ENCODE results near the gene RBM33. TPM values are rescaled to one million over a fixed set of nuclear protein-coding genes. Genes with fewer than 3 reads are reported as not detected.

The RBM33 gene
- total RNA-seq, 4 donors from 2014 or later, result 20.6 to 85.1 (median 38.4) TPM

DNA sequence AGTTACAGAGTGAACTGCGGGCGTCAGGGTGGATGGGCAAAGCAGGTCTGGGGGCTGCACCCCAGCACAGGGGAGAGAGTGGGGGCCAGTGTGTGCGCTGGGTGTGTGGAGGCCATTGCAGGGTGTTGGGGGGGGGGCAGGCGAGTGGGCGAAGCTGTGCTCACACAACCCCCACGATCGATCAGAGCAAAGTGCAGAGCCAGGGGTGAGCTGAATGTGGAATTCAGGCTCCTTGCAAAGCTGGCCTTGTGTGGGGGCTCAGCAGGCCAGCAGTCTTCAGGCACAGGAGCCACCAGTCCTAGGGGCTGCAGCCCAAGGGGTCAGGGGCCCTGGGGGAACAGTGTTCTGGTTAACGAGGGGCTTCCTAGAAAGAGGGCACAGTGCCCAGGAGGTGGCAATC, 168.7 kb downstream of the RBM33 start:
- Histone ChIP-seq H3K36me3 (no peaks in the 10 kb centered on the region), H3K27me3 (peaks cover 6 to 31% of the 10 kb centered on the region in 2 donors), H3K27ac (no peak overlapping the region), H3K9me3 (no peaks in the 10 kb centered on the region), H3K4me3 (no peak overlapping the region), H3K4me1 (peaks cover 0 to 26% of the 10 kb centered on the region in 2 donors)
- intact Hi-C loops (cut with DNase I; ENCODE audit: low total_unique reads), result no loop called here
- DNase-seq, result no peak
- TF ChIP-seq POLR2A (IDR thresholded peaks at IDR 0.05) (no peak), CTCF (IDR thresholded peaks at IDR 0.05) (no peak)

DNA sequence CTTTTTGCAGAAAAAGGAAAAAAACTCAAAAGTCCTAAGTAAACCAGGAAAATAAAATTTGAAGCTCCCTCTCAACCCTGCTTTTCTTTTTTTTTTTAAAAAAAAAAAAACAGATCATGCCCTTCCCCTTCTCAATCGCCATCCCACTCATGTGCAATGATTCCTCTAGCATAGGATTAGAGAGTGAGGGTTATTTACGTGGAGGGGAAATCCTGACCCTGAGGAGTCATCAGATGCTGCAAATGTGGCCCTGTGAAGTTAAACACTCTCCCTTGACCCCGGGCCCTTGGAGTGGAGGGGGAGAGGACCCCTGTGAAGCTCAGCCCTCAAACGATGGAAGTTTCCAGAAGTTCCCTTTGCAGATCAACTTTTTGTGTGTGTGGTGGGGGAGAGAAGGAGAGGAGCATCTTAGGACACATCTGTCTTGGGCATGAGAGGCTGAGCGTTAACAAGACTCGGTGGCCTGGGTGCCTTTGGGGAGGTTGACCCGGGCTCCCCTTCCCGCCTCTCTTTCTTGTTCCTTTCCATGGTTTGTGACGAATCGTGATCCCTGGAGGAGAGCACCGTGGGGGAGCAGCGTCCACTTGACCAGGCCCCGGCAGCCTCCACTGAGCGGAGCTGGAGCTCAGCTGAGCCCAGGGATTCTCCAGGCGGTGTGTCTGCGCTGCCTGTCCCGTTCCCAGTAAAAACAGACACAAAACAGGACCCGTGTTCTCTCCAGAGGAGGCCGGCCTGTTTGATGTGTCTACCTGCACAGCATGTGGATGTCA, 169.3 kb downstream of the RBM33 start:
- DNase-seq, result no peak
- peaks cover 6 to 30% of the 10 kb centered on the region in 2 donors for H3K27me3 ChIP-seq
- TF ChIP-seq CTCF (IDR thresholded peaks at IDR 0.05) (no peak), POLR2A (IDR thresholded peaks at IDR 0.05) (no peak)
- no peaks in the 10 kb centered on the region for H3K9me3 ChIP-seq
- H3K27ac ChIP-seq, result no peak overlapping the region
- H3K4me3 ChIP-seq, result no peak overlapping the region
- intact Hi-C loops (cut with DNase I; ENCODE audit: low total_unique reads), result no loop called here
- H3K36me3 ChIP-seq, result no peaks in the 10 kb centered on the region
- peaks cover 0 to 21% of the 10 kb centered on the region in 2 donors for H3K4me1 ChIP-seq

- TF ChIP-seq POLR2A (IDR thresholded peaks at IDR 0.05) (no peak), CTCF (IDR thresholded peaks at IDR 0.05) (no peak)
- Histone ChIP-seq H3K27ac (no peak overlapping the region), H3K9me3 (no peaks in the 10 kb centered on the region), H3K4me3 (no peak overlapping the region), H3K27me3 (peaks cover 6 to 24% of the 10 kb centered on the region in 2 donors), H3K36me3 (no peaks in the 10 kb centered on the region), H3K4me1 (peaks cover 0 to 15% of the 10 kb centered on the region in 2 donors)
- DNase-seq, result no peak
- intact Hi-C loops (cut with DNase I; ENCODE audit: low total_unique reads), result no loop called here
Observed at GRCh38 chr7:155814316-155815276, 170.1 kb downstream of the RBM33 start.

GRCh38 chr7:155815332-155816191, 171.1 kb downstream of the RBM33 start:
- Histone ChIP-seq H3K36me3 (no peaks in the 10 kb centered on the region), H3K4me1 (peaks cover 0 to 7% of the 10 kb centered on the region in 2 donors), H3K27ac (no peak overlapping the region), H3K27me3 (peaks cover 0 to 20% of the 10 kb centered on the region in 2 donors), H3K9me3 (no peaks in the 10 kb centered on the region), H3K4me3 (no peak overlapping the region)
- intact Hi-C loops (cut with DNase I; ENCODE audit: low total_unique reads), result no loop called here
- DNase-seq, result no peak
- TF ChIP-seq CTCF (IDR thresholded peaks at IDR 0.05) (no peak), POLR2A (IDR thresholded peaks at IDR 0.05) (no peak)
